NCI-H1694 (cell line): ENCODE measurements around the gene ZNF227.
"Not testable (repeated sequence)": the region's sequence is repeated elsewhere in the genome, so short reads cannot be mapped to it uniquely, and the experiment has no call there.

ENCODE experiments used
- DNase-seq: peaks from one replicate; lab custom pipeline; 2025; lab: John Stamatoyannopoulos, UW

ZNF227 gene

GRCh38 chr19:44212250-44212865 lies at the start of gene ZNF227:
ZNF227 (plus strand) TSS chr19:44212532; CDS start chr19:44217793, 5,261 bp downstream.
- DNase-seq: peak; percentile 86

GRCh38 chr19:44163789-44164188 lies 48.5 kb upstream of the ZNF227 start:
- DNase-seq: no peak

- no peak for DNase-seq
Observed at GRCh38 chr19:44164327-44164672, 48.0 kb upstream of the ZNF227 start.

GRCh38 chr19:44164673-44165512 lies 47.4 kb upstream of the ZNF227 start, which contains the start of gene ZNF226:
ZNF226 (plus strand) TSS chr19:44165100; CDS start chr19:44170081, 4,981 bp downstream.
- peak; percentile 97 for DNase-seq

GRCh38 chr19:44170660-44171059 lies 41.7 kb upstream of the ZNF227 start:
- not testable (repeated sequence) for DNase-seq

- DNase-seq: no peak
Observed at GRCh38 chr19:44176590-44176989, 35.7 kb upstream of the ZNF227 start.

GRCh38 chr19:44180968-44181367 lies 31.4 kb upstream of the ZNF227 start:
- no peak for DNase-seq

GRCh38 chr19:44182145-44182544 lies 30.2 kb upstream of the ZNF227 start:
- no peak for DNase-seq

- no peak for DNase-seq
Observed at GRCh38 chr19:44190020-44190419, 22.3 kb upstream of the ZNF227 start.

GRCh38 chr19:44192127-44192526 lies 20.2 kb upstream of the ZNF227 start:
- DNase-seq: no peak

GRCh38 chr19:44196772-44197171 lies 15.6 kb upstream of the ZNF227 start:
- DNase-seq: no peak

- DNase-seq: no peak
Observed at GRCh38 chr19:44202470-44202869, 9.9 kb upstream of the ZNF227 start.

GRCh38 chr19:44202974-44203373 lies 9.4 kb upstream of the ZNF227 start:
- DNase-seq: no peak

- DNase-seq: not testable (repeated sequence)
Observed at GRCh38 chr19:44203877-44204276, 8.5 kb upstream of the ZNF227 start.

- DNase-seq: no peak
Observed at GRCh38 chr19:44204772-44205171, 7.6 kb upstream of the ZNF227 start.

GRCh38 chr19:44207126-44207803 lies 5.1 kb upstream of the ZNF227 start:
- peak; percentile 89 for DNase-seq

- DNase-seq: no peak
Observed at GRCh38 chr19:44212866-44213346, 574 bp downstream of the ZNF227 start.

- not testable (repeated sequence) for DNase-seq
Observed at GRCh38 chr19:44219926-44220325, 7.6 kb downstream of the ZNF227 start.

- DNase-seq: not testable (repeated sequence)
Observed at GRCh38 chr19:44220761-44221160, 8.4 kb downstream of the ZNF227 start.

GRCh38 chr19:44221291-44221690 lies 9.0 kb downstream of the ZNF227 start:
- not testable (repeated sequence) for DNase-seq

GRCh38 chr19:44228318-44228717 lies 16.0 kb downstream of the ZNF227 start:
- no peak for DNase-seq

- DNase-seq: no peak
Observed at GRCh38 chr19:44232867-44233266, 20.5 kb downstream of the ZNF227 start.

- DNase-seq: no peak
Observed at GRCh38 chr19:44236384-44236783, 24.1 kb downstream of the ZNF227 start.
